Endothelial cell of umbilical vein (primary cell): ENCODE results near the gene SMIM36.
"Not testable (repeated sequence)": the region's sequence is repeated elsewhere in the genome, so short reads cannot be mapped to it uniquely, and the experiment has no call there.

Source experiments
- EZH2 ChIP-seq: IDR thresholded peaks from 2 replicates; pipeline ENCODE4 v1.6.1; 2012; ENCODE audit warnings: borderline replicate concordance, low read depth, mild to moderate bottlenecking, moderate library complexity, low read length, inconsistent platforms; ENCODE audit not compliant: severe bottlenecking
- FOS ChIP-seq: IDR thresholded peaks from 2 replicates; pipeline ENCODE4 v1.6.1; 2011; ENCODE audit warnings: mild to moderate bottlenecking, low read length, moderate library complexity, borderline replicate concordance; ENCODE audit not compliant: insufficient read depth
- GATA2 ChIP-seq: IDR thresholded peaks from 2 replicates; pipeline ENCODE4 v1.7.0; 2011; ENCODE audit warnings: low read depth, mild to moderate bottlenecking, moderate library complexity, mixed read lengths, low read length; ENCODE audit not compliant: insufficient read length, insufficient read depth
- JUN ChIP-seq: IDR thresholded peaks from 2 replicates; pipeline ENCODE4 v1.6.1; 2011; ENCODE audit warnings: borderline replicate concordance, low read depth; ENCODE audit not compliant: insufficient read length, insufficient read depth
- MYC ChIP-seq: IDR thresholded peaks from one replicate; pipeline ENCODE4 v1.6.1; 2011; ENCODE audit warnings: mild to moderate bottlenecking, low read depth, low read length
- POLR2A ChIP-seq: IDR thresholded peaks from 2 replicates; pipeline ENCODE4 v1.6.1; 2012; ENCODE audit warnings: low read depth, mild to moderate bottlenecking, control low read depth, low read length
- POLR2AphosphoS5 ChIP-seq: IDR thresholded peaks from 2 replicates; pipeline ENCODE4 v1.6.1; 2012; ENCODE audit warnings: low read depth, mild to moderate bottlenecking, control low read depth, low read length, moderate library complexity; ENCODE audit not compliant: insufficient read depth
- TF ChIP-seq, protein P1 (sequence below): IDR thresholded peaks from 2 replicates; pipeline ENCODE4 v1.6.1; 2011; ENCODE audit not compliant: insufficient read depth, insufficient read length
- TF ChIP-seq, protein P2 (sequence below), 2 donors: IDR thresholded peaks; 1 replicate in 1 of 2; 2 replicates in 1 of 2; pipeline ENCODE4 v1.5.1; 2011; ENCODE audit warnings: low read length in 2 of 2, mild to moderate bottlenecking in 2 of 2, moderate library complexity in 2 of 2, control low read depth in 1 of 2, inconsistent platforms in 1 of 2, low read depth in 1 of 2; ENCODE audit not compliant: insufficient read depth in 1 of 2; ENCODE audit errors: extremely low read depth in 1 of 2

- TF ChIP-seq, protein P1, sequence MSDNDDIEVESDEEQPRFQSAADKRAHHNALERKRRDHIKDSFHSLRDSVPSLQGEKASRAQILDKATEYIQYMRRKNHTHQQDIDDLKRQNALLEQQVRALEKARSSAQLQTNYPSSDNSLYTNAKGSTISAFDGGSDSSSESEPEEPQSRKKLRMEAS = not testable (repeated sequence)
- TF ChIP-seq POLR2A, EZH2, FOS, POLR2AphosphoS5, JUN, GATA2, MYC: not testable (repeated sequence)
- TF ChIP-seq, protein P2, sequence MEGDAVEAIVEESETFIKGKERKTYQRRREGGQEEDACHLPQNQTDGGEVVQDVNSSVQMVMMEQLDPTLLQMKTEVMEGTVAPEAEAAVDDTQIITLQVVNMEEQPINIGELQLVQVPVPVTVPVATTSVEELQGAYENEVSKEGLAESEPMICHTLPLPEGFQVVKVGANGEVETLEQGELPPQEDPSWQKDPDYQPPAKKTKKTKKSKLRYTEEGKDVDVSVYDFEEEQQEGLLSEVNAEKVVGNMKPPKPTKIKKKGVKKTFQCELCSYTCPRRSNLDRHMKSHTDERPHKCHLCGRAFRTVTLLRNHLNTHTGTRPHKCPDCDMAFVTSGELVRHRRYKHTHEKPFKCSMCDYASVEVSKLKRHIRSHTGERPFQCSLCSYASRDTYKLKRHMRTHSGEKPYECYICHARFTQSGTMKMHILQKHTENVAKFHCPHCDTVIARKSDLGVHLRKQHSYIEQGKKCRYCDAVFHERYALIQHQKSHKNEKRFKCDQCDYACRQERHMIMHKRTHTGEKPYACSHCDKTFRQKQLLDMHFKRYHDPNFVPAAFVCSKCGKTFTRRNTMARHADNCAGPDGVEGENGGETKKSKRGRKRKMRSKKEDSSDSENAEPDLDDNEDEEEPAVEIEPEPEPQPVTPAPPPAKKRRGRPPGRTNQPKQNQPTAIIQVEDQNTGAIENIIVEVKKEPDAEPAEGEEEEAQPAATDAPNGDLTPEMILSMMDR (IDR thresholded peaks at IDR 0.05; ENCODE audit: extremely low read depth in 1 of 2, insufficient read depth in 1 of 2, low read depth in 1 of 2, low read length in 2 of 2) = not testable (repeated sequence)
These were observed 11.8 kb upstream of the SMIM36 start for GRCh38 chr17:55523032-55523431.
